ENCODE data around the gene FSTL5. TPM values are rescaled to one million over a fixed set of nuclear protein-coding genes. Genes with fewer than 3 reads are reported as not detected.

FSTL5 gene
- total RNA-seq, 1 donor: not detected

DNA sequence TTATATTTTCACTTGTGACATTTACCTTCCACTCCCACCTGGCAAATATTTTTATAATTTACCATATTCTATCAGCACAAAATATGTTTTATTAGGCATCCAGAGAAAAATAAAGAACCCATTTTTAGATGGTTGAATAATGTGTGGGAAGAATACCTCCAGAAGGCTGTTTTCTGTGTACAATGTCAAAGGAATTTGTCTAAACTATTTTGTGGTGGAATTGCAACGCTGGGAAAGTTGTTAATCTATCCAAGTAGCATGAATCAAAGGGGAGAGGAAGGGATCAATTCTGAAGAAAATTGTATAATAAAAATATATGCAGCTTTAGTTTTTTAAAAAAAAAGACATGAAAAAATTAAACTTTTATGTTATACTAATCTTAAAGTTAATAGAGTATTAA, 706.5 kb downstream of the FSTL5 start:
- no peak overlapping the region for H3K4me2 ChIP-seq (ENCODE audit: insufficient read depth, low read length)
- TF ChIP-seq, protein P1, sequence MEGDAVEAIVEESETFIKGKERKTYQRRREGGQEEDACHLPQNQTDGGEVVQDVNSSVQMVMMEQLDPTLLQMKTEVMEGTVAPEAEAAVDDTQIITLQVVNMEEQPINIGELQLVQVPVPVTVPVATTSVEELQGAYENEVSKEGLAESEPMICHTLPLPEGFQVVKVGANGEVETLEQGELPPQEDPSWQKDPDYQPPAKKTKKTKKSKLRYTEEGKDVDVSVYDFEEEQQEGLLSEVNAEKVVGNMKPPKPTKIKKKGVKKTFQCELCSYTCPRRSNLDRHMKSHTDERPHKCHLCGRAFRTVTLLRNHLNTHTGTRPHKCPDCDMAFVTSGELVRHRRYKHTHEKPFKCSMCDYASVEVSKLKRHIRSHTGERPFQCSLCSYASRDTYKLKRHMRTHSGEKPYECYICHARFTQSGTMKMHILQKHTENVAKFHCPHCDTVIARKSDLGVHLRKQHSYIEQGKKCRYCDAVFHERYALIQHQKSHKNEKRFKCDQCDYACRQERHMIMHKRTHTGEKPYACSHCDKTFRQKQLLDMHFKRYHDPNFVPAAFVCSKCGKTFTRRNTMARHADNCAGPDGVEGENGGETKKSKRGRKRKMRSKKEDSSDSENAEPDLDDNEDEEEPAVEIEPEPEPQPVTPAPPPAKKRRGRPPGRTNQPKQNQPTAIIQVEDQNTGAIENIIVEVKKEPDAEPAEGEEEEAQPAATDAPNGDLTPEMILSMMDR (IDR thresholded peaks at IDR 0.05; ENCODE audit: extremely low read depth, low read depth, low read length): no peak
- no peak for DNase-seq (ENCODE audit: insufficient read length, low spot score, missing footprints)

DNA sequence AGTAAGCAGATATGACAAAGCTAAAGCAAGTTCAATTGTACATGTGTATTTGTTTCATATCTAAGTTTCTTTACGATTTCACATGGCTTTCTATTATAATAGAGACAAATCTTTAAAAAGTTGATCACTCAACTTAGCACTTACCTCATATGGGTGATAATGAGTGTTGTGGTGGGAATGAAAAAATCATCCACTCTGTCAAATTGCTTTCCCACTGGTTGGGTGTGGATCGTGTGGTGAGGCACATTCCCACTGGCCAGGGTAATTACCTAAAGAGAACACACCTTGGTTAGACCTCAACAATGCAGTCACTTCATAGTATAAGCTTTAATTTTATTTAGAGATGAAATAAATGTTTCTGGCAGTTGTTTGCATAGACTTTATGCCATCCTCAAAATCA, 708.9 kb downstream of the FSTL5 start:
- Histone ChIP-seq H3K79me2 (ENCODE audit: insufficient read depth, low read length) (no peaks in the 10 kb centered on the region), H2AFZ (ENCODE audit: low read length) (no peak overlapping the region), H3K4me3 (ENCODE audit: insufficient read depth, low read length) (no peak overlapping the region), H3K4me2 (ENCODE audit: insufficient read depth, low read length) (no peak overlapping the region), H3K36me3 (ENCODE audit: insufficient read depth, low read length) (no peaks in the 10 kb centered on the region), H3K9me3 (ENCODE audit: low read depth, low read length) (no peaks in the 10 kb centered on the region), H3K27ac (ENCODE audit: low read depth, low read length) (no peak overlapping the region), H4K20me1 (ENCODE audit: insufficient read depth, low read length) (no peaks in the 10 kb centered on the region), H3K4me1 (ENCODE audit: insufficient read depth, low read length) (no peaks in the 10 kb centered on the region), H3K27me3 (ENCODE audit: insufficient read depth, low read length) (no peaks in the 10 kb centered on the region)
- TF ChIP-seq, protein P1 (IDR thresholded peaks at IDR 0.05; ENCODE audit: extremely low read depth, low read depth, low read length): no peak
- peak; percentile 5 for DNase-seq (ENCODE audit: insufficient read length, low spot score, missing footprints)

More for the DNA sequence above, 706.5 kb downstream of the FSTL5 start:
- no peak overlapping the region for H3K27ac ChIP-seq (ENCODE audit: low read depth, low read length)
- no peaks in the 10 kb centered on the region for H3K79me2 ChIP-seq (ENCODE audit: insufficient read depth, low read length)
- no peaks in the 10 kb centered on the region for H3K27me3 ChIP-seq (ENCODE audit: insufficient read depth, low read length)
- no peak overlapping the region for H2AFZ ChIP-seq (ENCODE audit: low read length)
- no peaks in the 10 kb centered on the region for H3K9me3 ChIP-seq (ENCODE audit: low read depth, low read length)
- H4K20me1 ChIP-seq (ENCODE audit: insufficient read depth, low read length): no peaks in the 10 kb centered on the region
- no peaks in the 10 kb centered on the region for H3K4me1 ChIP-seq (ENCODE audit: insufficient read depth, low read length)
- H3K4me3 ChIP-seq (ENCODE audit: insufficient read depth, low read length): no peak overlapping the region
- no peaks in the 10 kb centered on the region for H3K36me3 ChIP-seq (ENCODE audit: insufficient read depth, low read length)

- Histone ChIP-seq H2AFZ (ENCODE audit: low read length) (peak overlapping the region; percentile 56), H3K79me2 (ENCODE audit: insufficient read depth, low read length) (no peaks in the 10 kb centered on the region), H3K9me3 (ENCODE audit: low read depth, low read length) (no peaks in the 10 kb centered on the region), H3K4me1 (ENCODE audit: insufficient read depth, low read length) (no peaks in the 10 kb centered on the region), H3K4me3 (ENCODE audit: insufficient read depth, low read length) (peak overlapping the region; percentile 37), H3K27me3 (ENCODE audit: insufficient read depth, low read length) (no peaks in the 10 kb centered on the region), H4K20me1 (ENCODE audit: insufficient read depth, low read length) (no peaks in the 10 kb centered on the region), H3K4me2 (ENCODE audit: insufficient read depth, low read length) (no peak overlapping the region), H3K36me3 (ENCODE audit: insufficient read depth, low read length) (no peaks in the 10 kb centered on the region), H3K27ac (ENCODE audit: low read depth, low read length) (no peak overlapping the region)
- TF ChIP-seq, protein P1 (IDR thresholded peaks at IDR 0.05; ENCODE audit: extremely low read depth, low read depth, low read length): no peak
- peak; percentile 21 for DNase-seq (ENCODE audit: insufficient read length, low spot score, missing footprints)
Measured at GRCh38 chr4:161448550-161449180, 715.1 kb downstream of the FSTL5 start.

DNA sequence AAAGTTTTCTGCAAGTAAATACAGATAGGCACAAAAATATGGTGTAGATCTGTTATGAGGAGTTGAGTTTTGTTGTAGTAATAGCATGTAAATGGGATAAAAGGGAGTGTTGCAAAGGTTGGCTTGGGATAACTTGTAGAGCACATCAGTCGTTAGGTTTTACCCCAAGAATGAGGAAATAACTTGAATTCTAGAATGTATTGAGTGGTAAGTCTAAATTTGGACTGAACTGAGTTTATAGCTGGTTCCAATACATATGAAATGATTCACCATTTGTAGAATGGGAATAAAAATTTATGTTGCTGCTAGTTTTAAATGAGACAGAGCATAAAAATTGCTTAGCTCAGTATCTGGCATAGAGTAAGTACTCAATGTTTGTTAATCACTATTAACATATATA, 719.2 kb downstream of the FSTL5 start:
- no peak overlapping the region for H2AFZ ChIP-seq (ENCODE audit: low read length)
- no peak overlapping the region for H3K4me3 ChIP-seq (ENCODE audit: insufficient read depth, low read length)
- H3K27ac ChIP-seq (ENCODE audit: low read depth, low read length): no peak overlapping the region
- no peaks in the 10 kb centered on the region for H3K27me3 ChIP-seq (ENCODE audit: insufficient read depth, low read length)
- H3K79me2 ChIP-seq (ENCODE audit: insufficient read depth, low read length): no peaks in the 10 kb centered on the region
- H3K4me1 ChIP-seq (ENCODE audit: insufficient read depth, low read length): no peaks in the 10 kb centered on the region
- TF ChIP-seq, protein P1 (IDR thresholded peaks at IDR 0.05; ENCODE audit: extremely low read depth, low read depth, low read length): no peak
- no peak for DNase-seq (ENCODE audit: insufficient read length, low spot score, missing footprints)
- H3K4me2 ChIP-seq (ENCODE audit: insufficient read depth, low read length): no peak overlapping the region
- no peaks in the 10 kb centered on the region for H3K9me3 ChIP-seq (ENCODE audit: low read depth, low read length)
- no peaks in the 10 kb centered on the region for H3K36me3 ChIP-seq (ENCODE audit: insufficient read depth, low read length)
- no peaks in the 10 kb centered on the region for H4K20me1 ChIP-seq (ENCODE audit: insufficient read depth, low read length)

Data from osteoblast (primary cell).